AG04450 (cell line): ENCODE results near the gene SUSD5. TPM values are rescaled to one million over a fixed set of nuclear protein-coding genes. Genes with fewer than 3 reads are reported as not detected.

Source experiments
- CTCF ChIA-PET: fragments of 300-600, 350-600 bp; formaldehyde crosslinking; extraction: SDS; loops from one replicate; lab custom pipeline; 2022; ENCODE audit warnings: antibody characterized with exemption, inconsistent platforms; lab: Charles Lee
- POLR2A ChIA-PET: fragments of 350-600 bp; formaldehyde crosslinking; extraction: SDS; loops from one replicate; lab custom pipeline; 2021; ENCODE audit warnings: antibody characterized with exemption, inconsistent platforms; lab: Yijun Ruan, JAX
- DNase-seq: peaks from one replicate; pipeline ENCODE4 v3.0.0-alpha.2; 2011; ENCODE audit warnings: low read depth, low spot score
- H3K27ac ChIP-seq: one replicate; pipeline ENCODE4 v1.5.1; 2012; ENCODE audit warnings: low read depth, low read length, control low read depth
- H3K27me3 ChIP-seq: one replicate; pipeline ENCODE4 v1.6.0; 2012; ENCODE audit warnings: low read length; ENCODE audit not compliant: control insufficient read depth, insufficient read depth
- H3K4me3 ChIP-seq: 2 replicates; pipeline ENCODE4 v1.5.1; 2011; ENCODE audit warnings: mild to moderate bottlenecking, low read depth, low read length, control low read depth
- H3K9me3 ChIP-seq: 2 replicates; pipeline ENCODE4 v1.5.1; 2012; ENCODE audit warnings: low read length; ENCODE audit not compliant: control insufficient read depth, insufficient read depth
- CTCF ChIP-seq: IDR thresholded peaks from 2 replicates; pipeline ENCODE4 v1.5.1; 2011; ENCODE audit warnings: low read depth, low read length, control low read depth, inconsistent platforms
- polyA plus RNA-seq: library from polyadenylated mRNA; depleted of rRNA; stranded (reverse); fragments of >200 nt; gene quantifications from 2 replicates; pipeline ENCODE4 v1.2.3, GENCODE V29; 2011

SUSD5 gene
- polyA plus RNA-seq, 1 experiment, result 1.8 TPM

- CTCF ChIA-PET, result no interaction called here
- Histone ChIP-seq H3K27me3 (no peaks in the 10 kb centered on the region), H3K27ac (no peak overlapping the region), H3K4me3 (no peak overlapping the region), H3K9me3 (no peaks in the 10 kb centered on the region)
- no peak for DNase-seq
- POLR2A ChIA-PET, result no interaction called here
- TF ChIP-seq CTCF, result no peak
These were observed 48.1 kb downstream of the SUSD5 start for GRCh38 chr3:33170531-33170930.

- POLR2A ChIA-PET, result no interaction called here
- no peak for TF ChIP-seq CTCF
- no peaks in the 10 kb centered on the region; the same call in 1 of the 2 replicates for H3K9me3 ChIP-seq
- H3K27me3 ChIP-seq, result no peaks in the 10 kb centered on the region
- no peak for DNase-seq
- H3K27ac ChIP-seq, result no peak overlapping the region
- CTCF ChIA-PET, result interaction anchor here (1.2 to 1.6 kb wide), 3 partner anchors 24 to 205 kb away, joined by 5 to 6 read pairs (median 5); no protein-coding TSS in a partner anchor
- no peak overlapping the region for H3K4me3 ChIP-seq
These were observed 50.8 kb downstream of the SUSD5 start for GRCh38 chr3:33167716-33168336.

DNA sequence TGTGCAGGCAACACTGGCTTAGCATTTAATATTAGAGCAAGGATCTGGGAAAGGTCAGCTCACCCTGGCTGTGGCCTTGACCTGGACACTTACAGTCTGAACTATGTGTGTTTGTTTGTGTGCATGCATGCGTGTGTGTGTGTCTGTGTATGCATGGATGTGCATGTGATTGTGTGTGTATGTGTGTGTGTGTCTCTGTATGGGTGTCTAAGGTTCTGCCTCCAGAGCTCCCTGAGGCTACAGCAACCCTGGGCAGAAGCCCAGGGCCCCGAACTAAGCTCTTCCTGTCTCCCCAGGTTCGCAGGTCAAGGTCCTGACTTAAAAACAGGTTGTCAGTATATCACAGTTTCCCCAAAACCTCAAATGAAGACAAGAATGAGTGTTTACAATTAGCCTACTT lies 51.3 kb downstream of the SUSD5 start:
- no peaks in the 10 kb centered on the region; the same call in 1 of the 2 replicates for H3K9me3 ChIP-seq
- no peaks in the 10 kb centered on the region for H3K27me3 ChIP-seq
- no peak overlapping the region for H3K27ac ChIP-seq
- POLR2A ChIA-PET, result no interaction called here
- no peak for DNase-seq
- TF ChIP-seq CTCF, result no peak
- no peak overlapping the region for H3K4me3 ChIP-seq
- CTCF ChIA-PET, result interaction anchor here (1.2 to 1.6 kb wide), 3 partner anchors 23 to 206 kb away, joined by 5 to 6 read pairs (median 5); no protein-coding TSS in a partner anchor

DNA sequence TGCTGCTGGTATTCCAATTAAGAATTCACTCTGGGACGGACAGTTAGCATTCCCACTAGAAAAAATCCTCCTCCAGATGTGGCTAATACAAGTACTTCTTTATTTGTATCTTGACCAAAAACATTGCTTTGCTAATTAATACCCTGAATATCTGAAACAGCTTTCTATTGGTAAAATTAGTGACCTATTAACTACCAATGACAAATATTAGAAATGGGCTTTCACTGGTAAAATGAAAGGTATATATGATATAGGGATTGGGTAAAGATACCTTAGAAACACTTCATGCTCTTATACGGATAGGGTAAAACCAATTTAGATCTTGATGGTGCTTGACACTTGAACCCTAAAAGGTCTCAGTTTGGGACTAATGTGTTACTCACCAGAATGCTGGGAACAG lies 52.5 kb downstream of the SUSD5 start:
- no peaks in the 10 kb centered on the region for H3K27me3 ChIP-seq

More for the DNA sequence above, 52.5 kb downstream of the SUSD5 start:
- no peak for TF ChIP-seq CTCF
- CTCF ChIA-PET, result no interaction called here
- Histone ChIP-seq H3K27ac (no peak overlapping the region), H3K4me3 (no peak overlapping the region), H3K9me3 (no peaks in the 10 kb centered on the region; the same call in 1 of the 2 replicates)
- POLR2A ChIA-PET, result no interaction called here
- no peak for DNase-seq
